Stomach (tissue), 4 donors: ENCODE measurements around the gene RNF224.

Experiments
- EP300 ChIP-seq: sonication (generic); formaldehyde crosslinking; IDR thresholded peaks from one replicate; pipeline ENCODE4 v1.6.1; 2017; ENCODE audit warnings: antibody characterized with exemption
- POLR2A ChIP-seq, 4 donors: fragments of 450-650 bp; IDR thresholded peaks; one replicate each; pipeline ENCODE4 v1.6.1; 2016; ENCODE audit warnings: antibody characterized with exemption in 4 of 4, control low read depth in 2 of 4, mild to moderate bottlenecking in 1 of 4, moderate library complexity in 1 of 4
- POLR2AphosphoS5 ChIP-seq, 3 donors: sonication (generic); formaldehyde crosslinking; IDR thresholded peaks; one replicate each; pipeline ENCODE4 v1.6.1; 2016; ENCODE audit warnings: antibody characterized with exemption in 3 of 3
- TF ChIP-seq, protein P1 (sequence below), 7 experiments: fragments of 450-650 bp in 4 of 7; fragments of 200-600 bp in 3 of 7; sonication (generic) in 3 of 7; IDR thresholded peaks; one replicate each; pipeline ENCODE4 v1.5.1; 2016 to 2019; ENCODE audit warnings: antibody characterized with exemption in 7 of 7, control low read depth in 2 of 7, mild to moderate bottlenecking in 1 of 7

DNA sequence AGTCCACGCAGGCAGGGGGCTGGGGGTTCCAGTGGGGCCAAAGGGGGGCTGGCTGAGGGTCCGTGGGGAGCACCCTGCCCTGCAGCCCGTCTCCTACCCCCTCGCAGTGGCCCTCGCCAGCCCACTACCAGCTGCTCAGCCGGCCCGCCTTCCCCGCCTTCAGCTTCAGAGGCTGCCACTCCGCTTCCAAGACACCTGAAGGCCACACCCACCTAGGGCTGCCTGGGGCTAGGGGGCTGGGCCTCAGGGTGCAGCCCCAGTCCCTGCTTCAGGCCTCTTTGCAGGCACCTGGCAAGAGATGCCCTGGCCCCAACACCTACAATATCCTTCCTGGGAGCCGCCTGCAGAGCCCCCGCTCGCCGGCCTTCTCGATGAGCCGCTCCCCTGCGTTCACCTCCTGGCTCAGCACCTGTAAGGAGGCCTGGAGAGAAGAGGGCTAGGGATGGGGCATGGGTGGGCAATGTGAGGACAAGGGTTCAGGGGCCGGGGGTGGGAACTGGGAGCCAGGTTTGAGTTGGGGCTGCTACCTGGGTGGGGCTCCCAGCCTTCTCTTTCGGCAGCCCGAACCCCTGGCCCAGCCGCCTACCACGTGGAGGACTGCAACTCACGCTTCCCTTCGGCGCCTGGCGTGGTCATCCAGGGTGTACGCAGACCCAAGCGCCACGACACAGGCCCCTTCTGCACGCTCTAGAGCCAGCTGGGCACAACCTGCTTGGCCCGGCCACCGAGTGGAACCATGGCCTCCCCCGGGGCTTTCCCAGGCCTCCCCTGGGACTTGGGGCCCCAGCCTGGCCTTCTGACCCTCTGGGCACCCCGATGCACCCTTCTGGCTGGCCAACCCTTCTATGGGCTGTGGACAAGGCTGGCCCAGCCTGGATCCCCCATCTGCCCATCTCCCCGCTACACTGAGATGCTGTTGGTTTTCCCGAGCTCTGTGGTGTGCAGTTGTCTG is 25.5 kb downstream of the RNF224 start:
- TF ChIP-seq, protein P1, sequence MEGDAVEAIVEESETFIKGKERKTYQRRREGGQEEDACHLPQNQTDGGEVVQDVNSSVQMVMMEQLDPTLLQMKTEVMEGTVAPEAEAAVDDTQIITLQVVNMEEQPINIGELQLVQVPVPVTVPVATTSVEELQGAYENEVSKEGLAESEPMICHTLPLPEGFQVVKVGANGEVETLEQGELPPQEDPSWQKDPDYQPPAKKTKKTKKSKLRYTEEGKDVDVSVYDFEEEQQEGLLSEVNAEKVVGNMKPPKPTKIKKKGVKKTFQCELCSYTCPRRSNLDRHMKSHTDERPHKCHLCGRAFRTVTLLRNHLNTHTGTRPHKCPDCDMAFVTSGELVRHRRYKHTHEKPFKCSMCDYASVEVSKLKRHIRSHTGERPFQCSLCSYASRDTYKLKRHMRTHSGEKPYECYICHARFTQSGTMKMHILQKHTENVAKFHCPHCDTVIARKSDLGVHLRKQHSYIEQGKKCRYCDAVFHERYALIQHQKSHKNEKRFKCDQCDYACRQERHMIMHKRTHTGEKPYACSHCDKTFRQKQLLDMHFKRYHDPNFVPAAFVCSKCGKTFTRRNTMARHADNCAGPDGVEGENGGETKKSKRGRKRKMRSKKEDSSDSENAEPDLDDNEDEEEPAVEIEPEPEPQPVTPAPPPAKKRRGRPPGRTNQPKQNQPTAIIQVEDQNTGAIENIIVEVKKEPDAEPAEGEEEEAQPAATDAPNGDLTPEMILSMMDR (IDR thresholded peaks at IDR 0.05), result no peak
- no peak for TF ChIP-seq POLR2A (IDR thresholded peaks at IDR 0.05)
- no peak for TF ChIP-seq POLR2AphosphoS5 (IDR thresholded peaks at IDR 0.05)
- TF ChIP-seq EP300, result no peak
